ENCODE results near the gene SMG7. TPM values are rescaled to one million over a fixed set of nuclear protein-coding genes. Genes with fewer than 3 reads are reported as not detected.

The SMG7 gene
- total and polyA plus RNA-seq, 2 donors, result 13.4 to 22.9 TPM

DNA sequence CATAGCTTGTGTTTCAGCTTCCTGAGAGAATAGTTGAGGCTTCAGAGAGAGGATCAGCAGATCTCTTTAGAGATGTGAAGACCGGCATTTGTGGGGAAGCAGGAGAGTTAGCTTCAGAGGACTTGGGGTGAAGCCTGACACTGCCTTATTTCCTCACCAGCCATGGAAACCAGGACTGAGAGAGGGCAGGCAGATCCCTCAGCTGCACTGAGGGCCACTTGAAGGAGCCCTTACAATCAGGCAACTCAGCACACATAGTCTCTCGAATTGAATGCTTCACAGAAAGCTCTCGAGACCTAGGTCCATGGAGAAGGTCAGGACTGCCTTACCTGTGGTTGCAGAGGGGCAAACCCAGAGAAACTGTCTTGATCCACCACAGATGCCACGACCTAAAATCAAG, 98.2 kb downstream of the SMG7 start:
- no peak for DNase-seq (ENCODE audit: low read depth in 6 of 9, low spot score in 9 of 9)
- Histone ChIP-seq H3K27ac (ENCODE audit: low read depth in 1 of 2, low read length in 1 of 2) (no peak overlapping the region), H3K4me1 (ENCODE audit: control insufficient read depth in 2 of 2, insufficient read depth in 2 of 2, low read length in 2 of 2) (peaks cover 0 to 11% of the 10 kb centered on the region in 2 donors), H3K27me3 (ENCODE audit: control insufficient read depth in 2 of 2, insufficient read depth in 1 of 2, low read length in 1 of 2) (no peaks in the 10 kb centered on the region), H3K36me3 (ENCODE audit: control insufficient read depth in 2 of 2, insufficient read depth in 2 of 2, low read length in 1 of 2) (no peaks in the 10 kb centered on the region), H3K4me3 (ENCODE audit: low read length in 2 of 2) (no peak overlapping the region), H3K9me3 (ENCODE audit: control insufficient read depth in 2 of 2, insufficient read depth in 1 of 2, low read length in 1 of 2) (peaks cover 0 to 3% of the 10 kb centered on the region in 2 donors)
- WGBS, result 84% methylated on average over 4 of the region's 4 CpGs

DNA sequence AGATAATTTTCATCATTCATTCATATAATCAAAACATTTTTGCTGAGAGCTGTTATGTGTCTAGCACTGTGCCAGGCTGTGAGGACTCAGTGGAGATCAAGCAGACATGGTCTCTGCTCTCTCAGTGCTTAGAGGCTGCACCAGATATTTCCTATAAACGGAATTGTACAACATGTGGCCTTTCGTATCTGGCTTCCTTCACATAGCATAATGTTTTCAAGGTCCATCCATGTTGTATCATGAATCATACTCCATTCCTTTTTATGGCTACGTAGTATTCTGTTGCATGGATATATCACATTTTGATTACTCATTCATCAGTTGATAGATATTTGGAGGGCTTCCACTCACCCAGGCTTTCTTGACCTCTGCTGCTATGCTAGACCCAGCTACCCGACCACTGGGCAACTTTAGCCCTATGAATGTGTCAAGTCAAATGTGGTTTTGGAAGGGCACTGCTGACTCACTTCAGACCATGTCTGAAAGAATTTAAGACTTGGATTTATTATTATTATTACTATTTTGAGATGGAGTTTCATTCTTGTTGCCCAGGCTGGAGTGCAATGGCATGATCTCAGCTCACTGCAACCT, 99.5 kb downstream of the SMG7 start:
- H3K27me3 ChIP-seq (ENCODE audit: control insufficient read depth in 2 of 2, insufficient read depth in 1 of 2, low read length in 1 of 2), result no peaks in the 10 kb centered on the region
- H3K27ac ChIP-seq (ENCODE audit: low read depth in 1 of 2, low read length in 1 of 2), result no peak overlapping the region
- H3K9me3 ChIP-seq (ENCODE audit: control insufficient read depth in 2 of 2, insufficient read depth in 1 of 2, low read length in 1 of 2), result peaks cover 0 to 3% of the 10 kb centered on the region in 2 donors
- WGBS, result 97% methylated on average over 4 of the region's 4 CpGs
- peaks cover 0 to 11% of the 10 kb centered on the region in 2 donors for H3K4me1 ChIP-seq (ENCODE audit: control insufficient read depth in 2 of 2, insufficient read depth in 2 of 2, low read length in 2 of 2)
- H3K36me3 ChIP-seq (ENCODE audit: control insufficient read depth in 2 of 2, insufficient read depth in 2 of 2, low read length in 1 of 2), result no peaks in the 10 kb centered on the region
- no peak for DNase-seq (ENCODE audit: low read depth in 6 of 9, low spot score in 9 of 9)
- H3K4me3 ChIP-seq (ENCODE audit: low read length in 2 of 2), result no peak overlapping the region

DNA sequence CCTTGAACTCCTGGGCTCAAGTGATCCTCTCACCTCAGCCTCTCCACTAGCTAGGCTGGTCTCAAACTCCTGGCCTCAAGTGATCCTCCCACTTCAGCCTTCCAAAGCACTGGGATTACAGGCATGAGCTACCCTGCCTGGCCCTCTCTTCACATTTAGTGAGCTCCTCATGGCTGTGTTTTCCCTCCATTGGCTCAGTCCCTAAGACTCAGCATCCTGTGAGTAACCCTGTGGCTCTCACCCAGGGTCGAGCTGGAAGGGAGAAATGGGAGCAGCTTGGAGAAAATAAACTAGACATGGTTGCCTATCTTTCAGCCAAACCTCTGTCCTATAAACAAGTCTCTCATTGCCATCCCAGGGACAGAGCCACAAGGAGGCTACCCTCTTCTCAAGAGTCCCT, 100.4 kb downstream of the SMG7 start:
- H3K9me3 ChIP-seq (ENCODE audit: control insufficient read depth in 2 of 2, insufficient read depth in 1 of 2, low read length in 1 of 2), result peaks cover 0 to 3% of the 10 kb centered on the region in 2 donors
- H3K27me3 ChIP-seq (ENCODE audit: control insufficient read depth in 2 of 2, insufficient read depth in 1 of 2, low read length in 1 of 2), result no peaks in the 10 kb centered on the region
- H3K27ac ChIP-seq (ENCODE audit: low read depth in 1 of 2, low read length in 1 of 2), result no peak overlapping the region
- no peak overlapping the region for H3K4me3 ChIP-seq (ENCODE audit: low read length in 2 of 2)
- peaks cover 0 to 5% of the 10 kb centered on the region in 2 donors for H3K4me1 ChIP-seq (ENCODE audit: control insufficient read depth in 2 of 2, insufficient read depth in 2 of 2, low read length in 2 of 2)
- H3K36me3 ChIP-seq (ENCODE audit: control insufficient read depth in 2 of 2, insufficient read depth in 2 of 2, low read length in 1 of 2), result no peaks in the 10 kb centered on the region
- no peak for DNase-seq (ENCODE audit: low read depth in 6 of 9, low spot score in 9 of 9)
- 98% methylated on average over 1 of the region's 1 CpG for WGBS

DNA sequence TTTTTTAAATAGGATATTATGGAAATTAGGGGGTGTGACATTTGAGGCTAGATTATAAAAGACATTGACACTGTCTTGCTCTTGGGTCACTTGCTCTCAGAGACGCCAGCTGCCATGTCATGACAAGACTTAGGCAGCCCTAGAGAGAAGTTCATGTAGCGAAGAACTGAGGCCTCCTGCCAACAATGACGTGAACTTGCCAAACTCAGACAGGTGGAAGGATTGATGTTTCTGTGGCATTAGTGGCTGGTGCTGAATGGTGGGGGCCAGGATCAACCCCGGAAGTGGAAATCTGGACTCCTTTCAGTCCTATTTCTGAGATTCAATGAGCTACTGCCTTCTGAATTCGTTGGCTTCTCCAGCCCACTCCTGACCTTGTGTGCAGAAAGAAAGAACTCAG, 103.3 kb downstream of the SMG7 start:
- no peaks in the 10 kb centered on the region for H3K36me3 ChIP-seq (ENCODE audit: control insufficient read depth in 2 of 2, insufficient read depth in 2 of 2, low read length in 1 of 2)
- no peak overlapping the region for H3K27ac ChIP-seq (ENCODE audit: low read depth in 1 of 2, low read length in 1 of 2)
- H3K4me3 ChIP-seq (ENCODE audit: low read length in 2 of 2), result no peak overlapping the region
- peaks cover 0 to 3% of the 10 kb centered on the region in 2 donors for H3K9me3 ChIP-seq (ENCODE audit: control insufficient read depth in 2 of 2, insufficient read depth in 1 of 2, low read length in 1 of 2)
- WGBS, result 94% methylated on average over 5 of the region's 5 CpGs
- H3K4me1 ChIP-seq (ENCODE audit: control insufficient read depth in 2 of 2, insufficient read depth in 2 of 2, low read length in 2 of 2), result peaks cover 3 to 22% of the 10 kb centered on the region in 2 donors
- no peak for DNase-seq (ENCODE audit: low read depth in 6 of 9, low spot score in 9 of 9)
- no peaks in the 10 kb centered on the region for H3K27me3 ChIP-seq (ENCODE audit: control insufficient read depth in 2 of 2, insufficient read depth in 1 of 2, low read length in 1 of 2)

DNA sequence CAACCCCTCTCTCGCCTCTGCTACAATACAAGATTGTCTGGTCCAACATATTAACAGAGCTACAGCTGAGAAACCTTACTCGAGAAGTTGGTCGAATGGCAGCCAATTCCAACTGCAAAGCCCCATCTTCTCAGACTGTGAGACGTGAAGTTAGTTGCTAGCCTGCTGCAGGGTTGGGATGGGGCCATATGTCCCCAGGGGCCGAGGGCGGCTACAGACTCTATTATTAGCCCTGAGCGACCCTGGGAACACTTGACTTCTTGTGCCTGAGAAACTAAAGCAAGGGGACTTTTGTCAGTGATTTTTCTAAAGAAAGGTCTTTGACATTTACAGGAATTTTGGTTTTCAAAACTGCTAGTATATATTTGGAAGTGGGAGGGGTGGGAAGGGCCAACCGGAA, 104.2 kb downstream of the SMG7 start:
- H3K27me3 ChIP-seq (ENCODE audit: control insufficient read depth in 2 of 2, insufficient read depth in 1 of 2, low read length in 1 of 2), result no peaks in the 10 kb centered on the region
- whole genome bisulfite sequencing, result 96% methylated on average over 8 of the region's 8 CpGs
- peaks cover 3 to 23% of the 10 kb centered on the region in 2 donors for H3K4me1 ChIP-seq (ENCODE audit: control insufficient read depth in 2 of 2, insufficient read depth in 2 of 2, low read length in 2 of 2)
- no peak overlapping the region for H3K27ac ChIP-seq (ENCODE audit: low read depth in 1 of 2, low read length in 1 of 2)
- H3K9me3 ChIP-seq (ENCODE audit: control insufficient read depth in 2 of 2, insufficient read depth in 1 of 2, low read length in 1 of 2), result peaks cover 0 to 3% of the 10 kb centered on the region in 2 donors
- no peaks in the 10 kb centered on the region for H3K36me3 ChIP-seq (ENCODE audit: control insufficient read depth in 2 of 2, insufficient read depth in 2 of 2, low read length in 1 of 2)
- H3K4me3 ChIP-seq (ENCODE audit: low read length in 2 of 2), result no peak overlapping the region
- no peak for DNase-seq (ENCODE audit: low read depth in 6 of 9, low spot score in 9 of 9)

DNA sequence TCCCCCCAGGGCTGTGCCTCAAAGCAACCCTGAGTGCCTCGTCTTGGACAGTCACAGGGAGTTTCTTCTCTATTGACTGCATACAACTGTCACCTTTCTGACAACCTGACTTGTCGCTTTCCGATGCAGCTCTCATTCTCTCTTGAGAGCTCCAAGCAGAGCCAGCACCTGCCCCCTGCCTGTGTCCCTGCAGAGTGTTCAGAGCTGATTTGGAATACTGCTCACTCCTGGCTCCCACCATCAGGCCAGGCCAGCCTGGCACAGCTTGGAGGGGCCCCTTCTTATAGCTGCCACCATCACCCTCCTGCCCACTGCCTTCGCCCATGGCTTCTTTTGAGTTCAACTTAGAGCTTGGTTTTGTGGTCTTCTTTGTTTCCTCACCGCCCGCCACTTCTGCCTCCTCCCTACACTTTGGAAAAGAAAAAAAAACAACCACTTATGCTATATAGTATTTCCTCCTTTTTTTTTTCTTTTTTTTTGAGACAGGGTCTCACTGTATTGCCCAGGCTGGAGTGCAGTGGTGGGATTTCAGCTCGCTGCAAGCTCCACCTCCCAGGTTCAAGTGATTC, 105.7 kb downstream of the SMG7 start:
- DNase-seq (ENCODE audit: low read depth in 6 of 9, low spot score in 9 of 9), result no peak
- no peaks in the 10 kb centered on the region for H3K27me3 ChIP-seq (ENCODE audit: control insufficient read depth in 2 of 2, insufficient read depth in 1 of 2, low read length in 1 of 2)

DNA sequence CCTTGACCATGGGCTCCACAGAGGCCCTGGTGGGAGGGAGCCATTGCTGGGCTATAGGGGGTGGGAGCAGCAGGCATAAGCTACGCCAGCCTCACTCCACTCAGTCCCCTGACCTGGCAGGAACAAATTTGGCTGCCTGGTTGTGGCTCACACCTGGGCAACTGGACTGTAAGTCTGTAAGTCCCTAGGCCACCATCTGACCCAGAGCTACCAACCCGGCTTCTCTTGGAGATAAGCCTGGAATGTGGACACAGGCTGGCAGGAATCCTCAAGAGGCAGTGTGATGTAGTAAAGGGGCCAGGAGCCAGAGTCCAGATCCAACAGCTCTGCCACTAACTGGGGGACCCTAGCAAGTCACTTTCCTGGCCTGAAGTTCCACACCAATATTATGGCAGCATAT, 106.6 kb downstream of the SMG7 start:
- no peak for DNase-seq (ENCODE audit: low read depth in 6 of 9, low spot score in 9 of 9)
- Histone ChIP-seq H3K27ac (ENCODE audit: low read depth in 1 of 2, low read length in 1 of 2) (no peak overlapping the region), H3K4me1 (ENCODE audit: control insufficient read depth in 2 of 2, insufficient read depth in 2 of 2, low read length in 2 of 2) (peaks cover 3 to 23% of the 10 kb centered on the region in 2 donors), H3K27me3 (ENCODE audit: control insufficient read depth in 2 of 2, insufficient read depth in 1 of 2, low read length in 1 of 2) (no peaks in the 10 kb centered on the region), H3K4me3 (ENCODE audit: low read length in 2 of 2) (no peak overlapping the region), H3K9me3 (ENCODE audit: control insufficient read depth in 2 of 2, insufficient read depth in 1 of 2, low read length in 1 of 2) (no peaks in the 10 kb centered on the region), H3K36me3 (ENCODE audit: control insufficient read depth in 2 of 2, insufficient read depth in 2 of 2, low read length in 1 of 2) (no peaks in the 10 kb centered on the region)
- 95% methylated on average over 2 of the region's 2 CpGs for WGBS

More for the DNA sequence above, 105.7 kb downstream of the SMG7 start:
- Histone ChIP-seq H3K36me3 (ENCODE audit: control insufficient read depth in 2 of 2, insufficient read depth in 2 of 2, low read length in 1 of 2) (no peaks in the 10 kb centered on the region), H3K4me3 (ENCODE audit: low read length in 2 of 2) (no peak overlapping the region), H3K27ac (ENCODE audit: low read depth in 1 of 2, low read length in 1 of 2) (no peak overlapping the region), H3K9me3 (ENCODE audit: control insufficient read depth in 2 of 2, insufficient read depth in 1 of 2, low read length in 1 of 2) (peaks cover 0 to under 1% of the 10 kb centered on the region in 2 donors), H3K4me1 (ENCODE audit: control insufficient read depth in 2 of 2, insufficient read depth in 2 of 2, low read length in 2 of 2) (peaks cover 3 to 23% of the 10 kb centered on the region in 2 donors)
- 55% methylated on average over 7 of the region's 7 CpGs for WGBS

DNA sequence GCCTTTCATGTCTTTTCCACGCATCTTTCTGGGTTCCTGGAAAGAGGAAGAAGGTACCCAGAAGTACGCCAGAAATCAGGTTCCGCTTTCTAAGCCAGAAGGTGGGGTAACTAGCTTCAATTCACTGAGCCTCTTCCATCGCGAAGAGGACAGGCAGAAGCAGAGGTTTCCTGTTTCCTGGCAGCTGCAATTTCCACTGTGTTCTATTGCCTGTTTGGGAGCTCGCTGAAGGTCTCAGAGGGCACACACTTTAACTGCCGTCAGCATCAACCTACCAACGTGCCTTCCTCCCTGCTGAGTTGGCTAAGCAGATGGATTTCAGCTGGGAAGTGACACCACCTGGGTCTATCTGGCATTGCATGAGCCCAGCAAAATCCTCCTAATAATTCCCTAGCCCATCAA, 108.0 kb downstream of the SMG7 start:
- no peaks in the 10 kb centered on the region for H3K36me3 ChIP-seq (ENCODE audit: control insufficient read depth in 2 of 2, insufficient read depth in 2 of 2, low read length in 1 of 2)
- H3K27ac ChIP-seq (ENCODE audit: low read depth in 1 of 2, low read length in 1 of 2), result peak overlapping the region in 1 of 2 donors; percentile 43
- no peak overlapping the region for H3K4me3 ChIP-seq (ENCODE audit: low read length in 2 of 2)
- no peaks in the 10 kb centered on the region for H3K9me3 ChIP-seq (ENCODE audit: control insufficient read depth in 2 of 2, insufficient read depth in 1 of 2, low read length in 1 of 2)
- peak in 4 of 9 donors; percentile 9 to 48 (median 20) for DNase-seq (ENCODE audit: low read depth in 6 of 9, low spot score in 9 of 9)
- H3K4me1 ChIP-seq (ENCODE audit: control insufficient read depth in 2 of 2, insufficient read depth in 2 of 2, low read length in 2 of 2), result peaks cover 3 to 23% of the 10 kb centered on the region in 2 donors
- H3K27me3 ChIP-seq (ENCODE audit: control insufficient read depth in 2 of 2, insufficient read depth in 1 of 2, low read length in 1 of 2), result no peaks in the 10 kb centered on the region
- WGBS, result 6% methylated on average over 8 of the region's 8 CpGs

DNA sequence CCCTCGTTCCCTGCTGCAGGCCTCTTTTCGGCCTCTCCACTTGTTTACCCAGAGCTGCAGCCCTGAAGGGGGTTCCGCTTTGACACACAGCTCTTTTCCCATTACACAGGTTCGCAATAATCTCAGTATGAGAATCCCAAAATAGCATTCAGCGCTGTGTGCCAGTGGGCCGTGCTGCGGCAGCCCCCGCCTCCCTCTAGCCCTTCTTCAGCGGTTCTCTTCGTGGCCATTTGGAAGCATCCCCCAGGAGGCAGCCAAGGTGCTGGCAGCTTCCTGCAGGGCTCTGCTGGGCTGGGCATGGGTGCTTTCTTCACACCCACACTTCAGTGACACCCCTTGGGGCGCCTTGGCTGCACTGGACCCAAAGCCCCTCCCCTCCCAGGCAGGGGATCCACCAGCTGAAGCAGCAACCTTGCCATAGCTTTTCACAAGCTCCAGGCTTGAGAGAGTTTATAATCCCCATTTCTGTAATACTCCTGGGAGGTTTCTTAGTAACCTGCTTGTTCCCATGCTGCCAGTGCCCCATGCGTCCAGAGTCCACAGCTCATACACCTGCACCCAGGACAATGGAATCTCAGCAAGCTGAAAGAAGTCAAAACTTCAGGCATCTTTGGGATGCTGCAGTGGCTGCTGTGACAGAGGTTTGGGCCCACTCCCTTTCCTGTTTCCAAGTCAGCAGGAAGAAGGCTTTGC, 109.9 kb downstream of the SMG7 start:
- H3K9me3 ChIP-seq (ENCODE audit: control insufficient read depth in 2 of 2, insufficient read depth in 1 of 2, low read length in 1 of 2), result no peaks in the 10 kb centered on the region
- no peak overlapping the region for H3K27ac ChIP-seq (ENCODE audit: low read depth in 1 of 2, low read length in 1 of 2)
- 95% methylated on average over 12 of the region's 12 CpGs for WGBS
- H3K27me3 ChIP-seq (ENCODE audit: control insufficient read depth in 2 of 2, insufficient read depth in 1 of 2, low read length in 1 of 2), result no peaks in the 10 kb centered on the region
- peaks cover 3 to 23% of the 10 kb centered on the region in 2 donors for H3K4me1 ChIP-seq (ENCODE audit: control insufficient read depth in 2 of 2, insufficient read depth in 2 of 2, low read length in 2 of 2)
- H3K36me3 ChIP-seq (ENCODE audit: control insufficient read depth in 2 of 2, insufficient read depth in 2 of 2, low read length in 1 of 2), result no peaks in the 10 kb centered on the region
- H3K4me3 ChIP-seq (ENCODE audit: low read length in 2 of 2), result no peak overlapping the region
- no peak for DNase-seq (ENCODE audit: low read depth in 6 of 9, low spot score in 9 of 9)

Data from thymus (tissue), 11 donors.